CD4-positive, alpha-beta T cell treated with Interleukin-17A for 4 hours (primary cell): ENCODE measurements around the gene KIF26B.

Experiments used
- DNase-seq: peaks from one replicate; pipeline ENCODE4 v3.0.0-alpha.2; 2020; ENCODE audit warnings: mixed read lengths

KIF26B gene

DNA sequence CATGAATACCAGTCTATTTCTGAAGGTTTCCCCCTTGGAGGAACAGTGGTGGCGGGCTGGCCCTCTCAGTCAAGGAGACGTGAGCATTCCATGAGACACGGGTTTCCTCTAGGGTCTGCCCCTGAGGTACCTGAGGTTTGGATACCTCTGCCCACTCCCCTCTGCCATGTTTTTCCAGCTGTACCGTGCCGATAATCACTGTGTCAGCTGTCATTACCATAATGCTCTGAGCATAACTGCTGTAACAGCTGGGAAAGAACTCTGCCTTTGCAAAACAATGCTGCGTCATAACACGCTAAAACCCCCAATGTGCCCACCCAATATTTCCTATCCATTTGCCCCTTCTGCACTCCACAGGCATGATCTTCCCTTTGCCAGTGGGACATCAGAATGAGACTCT lies 425.1 kb downstream of the KIF26B start:
- DNase-seq: no peak

DNA sequence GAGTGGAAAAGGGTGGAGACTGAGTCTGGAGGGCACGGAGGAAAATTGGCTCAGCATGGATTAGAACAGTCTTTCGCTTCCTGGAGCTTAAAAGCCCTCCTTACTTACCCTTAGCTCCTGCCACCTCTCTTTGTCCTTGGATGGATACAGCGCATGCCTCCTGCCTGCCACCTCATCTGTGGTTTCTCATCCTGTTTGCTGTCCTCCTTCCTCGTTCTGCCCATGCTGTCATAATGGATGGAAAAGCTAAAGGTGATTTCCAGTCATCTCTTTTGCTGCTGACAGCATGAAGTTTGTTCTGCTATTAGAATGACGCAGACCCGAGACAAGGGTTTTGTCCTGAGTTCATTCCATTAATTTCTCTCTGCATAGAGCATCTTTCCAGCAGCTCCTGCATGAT lies 425.9 kb downstream of the KIF26B start:
- DNase-seq: no peak

DNA sequence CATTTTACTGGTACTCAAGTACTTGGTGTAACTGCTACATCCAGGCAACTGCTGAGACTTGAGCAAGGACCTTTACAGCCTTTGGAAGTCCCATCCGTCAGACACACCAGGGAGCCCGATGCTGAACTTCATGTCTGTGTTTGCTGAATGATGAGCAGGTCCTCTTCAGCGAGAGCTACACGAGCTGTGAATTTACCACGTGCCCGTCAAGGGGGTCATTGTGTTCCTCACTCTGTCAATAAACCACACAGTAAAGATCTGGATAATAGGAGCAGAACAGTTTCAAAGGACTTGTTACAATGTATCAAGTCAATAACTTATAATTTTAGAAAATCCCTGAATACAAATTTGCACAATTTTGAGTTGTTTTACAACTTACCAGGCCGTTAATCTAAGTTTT lies 427.2 kb downstream of the KIF26B start:
- DNase-seq: no peak

DNA sequence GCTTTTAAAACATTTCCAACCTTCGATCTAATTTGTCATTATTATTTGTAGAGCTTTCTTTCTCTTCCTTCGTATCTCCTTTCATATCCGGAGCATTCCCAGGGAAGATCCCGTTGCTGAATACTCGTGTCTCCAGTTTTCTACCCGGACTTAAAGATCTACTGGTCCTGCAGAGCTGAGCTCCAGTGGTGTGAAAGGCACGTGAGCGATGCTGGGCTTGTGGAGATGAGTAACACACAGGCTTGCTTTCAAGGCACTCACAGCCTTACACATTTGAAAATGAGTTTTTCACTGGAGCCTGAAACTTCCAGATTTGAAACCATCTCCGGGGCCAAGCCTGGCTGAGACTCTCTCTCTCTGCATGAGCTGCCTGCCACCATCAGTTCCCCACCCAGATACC lies 428.3 kb downstream of the KIF26B start:
- no peak for DNase-seq

DNA sequence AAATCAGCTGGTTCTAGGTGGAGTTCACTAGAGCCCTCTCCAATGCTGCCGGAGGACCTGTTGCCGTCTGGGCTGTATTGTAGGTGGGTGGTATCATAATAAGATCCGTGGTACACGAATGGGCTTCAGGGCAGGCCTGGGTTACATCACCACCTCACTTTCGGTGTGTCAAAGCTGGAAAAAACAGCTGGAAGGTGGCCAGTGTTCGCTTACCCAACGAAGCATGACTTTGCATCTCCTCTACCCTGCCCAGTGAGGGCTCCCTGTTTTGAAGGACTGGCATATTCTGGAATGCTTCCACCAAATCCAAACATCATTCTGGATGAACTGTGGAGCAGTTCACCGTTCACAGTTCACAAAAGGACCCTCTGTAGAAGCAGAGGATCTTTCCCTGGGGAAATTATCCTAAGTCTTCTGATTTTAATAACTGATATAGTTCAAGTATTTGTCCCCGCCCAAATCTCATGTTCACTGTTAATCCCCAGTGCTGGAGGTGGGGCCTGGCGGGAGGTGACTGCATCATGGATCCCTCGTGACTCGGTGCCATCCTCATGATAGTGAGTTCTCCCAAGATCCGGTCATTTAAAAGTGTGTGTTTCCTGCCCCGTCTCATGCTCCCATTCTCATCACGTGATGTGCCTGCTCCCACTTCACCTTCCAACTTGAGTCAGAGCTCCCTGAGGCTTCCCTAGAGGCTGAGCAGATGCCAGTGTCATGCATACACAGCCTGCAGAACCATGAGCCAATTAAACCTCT lies 429.0 kb downstream of the KIF26B start:
- no peak for DNase-seq

DNA sequence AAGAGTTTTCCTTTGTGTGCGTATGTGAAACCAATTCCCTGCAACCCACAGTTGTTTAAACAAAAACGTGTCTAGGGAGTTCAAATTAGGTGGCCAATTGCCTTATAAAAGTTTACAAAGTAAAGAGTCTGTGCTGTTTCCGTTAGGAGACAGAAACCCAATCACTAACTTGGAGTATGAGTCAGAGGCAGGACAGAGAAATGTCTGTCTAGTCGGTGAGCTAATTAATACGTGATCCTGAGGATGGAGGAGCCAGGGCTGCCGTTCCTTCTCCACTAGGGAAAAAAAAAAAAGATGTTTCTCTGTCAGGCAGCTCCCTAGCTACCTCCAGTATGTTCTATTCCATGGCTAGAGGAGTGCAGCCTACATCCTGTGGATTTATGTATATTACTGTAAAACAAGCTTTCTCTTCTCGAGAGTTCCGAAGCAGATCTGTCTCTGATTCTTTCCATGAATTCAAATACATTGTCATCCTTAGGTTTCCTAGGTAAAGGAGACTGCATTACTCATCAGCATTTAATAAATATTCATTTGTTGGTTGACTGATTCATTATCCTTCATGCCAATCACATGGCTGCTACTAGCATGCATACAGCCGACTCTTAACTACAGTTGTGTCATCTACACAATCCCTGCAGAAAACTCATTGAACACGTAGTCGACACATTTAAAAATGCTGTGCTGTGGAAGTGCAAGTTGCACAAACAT lies 430.6 kb downstream of the KIF26B start:
- DNase-seq: no peak

DNA sequence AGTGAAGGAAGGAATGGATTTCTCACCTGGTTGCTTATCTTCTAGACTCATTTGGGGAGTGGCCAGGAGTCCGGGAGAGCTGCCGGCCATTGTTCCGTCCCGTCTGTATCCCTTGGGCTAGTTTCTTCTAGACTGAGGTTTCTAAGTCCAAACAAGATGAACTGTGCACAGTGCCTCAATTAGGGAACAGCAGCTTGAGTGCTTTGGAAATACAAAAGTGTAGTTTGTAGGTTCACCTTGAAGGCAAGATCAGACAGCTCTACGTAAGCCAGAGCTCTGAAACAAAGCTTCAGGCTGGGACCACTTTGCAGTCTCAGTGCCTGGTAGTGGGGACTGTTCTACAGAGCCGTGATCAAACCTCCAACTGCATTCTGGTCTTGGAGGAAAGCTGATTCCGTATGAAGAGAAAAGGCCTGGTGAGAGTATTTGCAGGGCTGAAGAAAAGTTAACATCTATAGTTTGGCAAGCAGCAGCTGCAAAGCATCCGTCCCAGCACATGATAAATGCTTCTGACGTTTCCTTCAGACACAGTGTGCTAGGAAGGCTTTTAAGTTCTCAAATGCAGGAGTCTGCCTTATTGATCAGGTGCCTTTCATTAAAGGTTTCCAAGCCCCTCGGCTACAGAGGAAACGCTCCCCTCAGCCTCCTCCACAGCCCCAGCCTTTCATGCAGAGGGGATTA lies 432.8 kb downstream of the KIF26B start:
- no peak for DNase-seq

DNA sequence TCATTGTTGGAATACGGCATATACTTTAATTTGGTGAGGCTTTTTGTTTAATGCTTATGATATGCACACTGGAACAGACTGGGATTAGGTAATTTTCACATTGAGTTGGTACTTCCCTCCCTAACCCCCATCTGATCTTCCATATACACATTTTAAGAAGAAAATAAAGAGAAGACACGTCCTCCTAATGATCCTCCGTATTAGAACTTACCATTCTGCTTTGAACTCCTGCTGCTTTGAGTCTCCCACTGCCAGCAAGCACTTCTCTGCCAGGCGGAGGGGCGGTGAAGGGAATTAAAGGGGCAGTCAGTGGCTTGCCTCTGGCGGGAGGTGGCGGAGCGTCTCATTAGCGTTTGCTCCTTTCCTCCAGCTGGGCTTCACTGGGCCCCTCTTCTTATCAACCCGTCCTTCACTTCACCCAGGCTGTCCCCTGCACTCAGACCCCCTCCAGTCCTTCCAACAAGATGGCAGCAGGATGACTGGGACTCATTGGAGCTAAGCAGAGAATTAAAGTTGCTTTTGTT lies 433.4 kb downstream of the KIF26B start:
- DNase-seq: no peak

DNA sequence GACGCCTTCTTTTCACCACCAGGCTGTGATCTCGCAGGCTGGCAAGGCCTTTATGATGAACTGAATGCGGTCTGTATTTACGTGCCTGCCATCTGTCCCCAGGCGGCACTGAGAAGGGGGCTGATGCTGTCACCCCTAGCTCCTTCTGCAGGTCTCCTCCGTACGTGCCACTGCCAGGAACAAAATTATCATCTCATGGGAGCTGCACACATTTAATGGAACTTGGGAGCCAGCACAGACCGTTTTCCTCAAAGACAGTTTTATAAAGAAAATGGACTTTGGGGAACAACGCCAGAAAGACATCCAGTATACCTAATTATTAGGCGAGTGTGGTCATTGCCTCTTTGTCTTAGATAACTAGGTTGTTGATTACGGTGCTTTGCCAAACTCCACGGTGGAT lies 434.5 kb downstream of the KIF26B start:
- DNase-seq: no peak

DNA sequence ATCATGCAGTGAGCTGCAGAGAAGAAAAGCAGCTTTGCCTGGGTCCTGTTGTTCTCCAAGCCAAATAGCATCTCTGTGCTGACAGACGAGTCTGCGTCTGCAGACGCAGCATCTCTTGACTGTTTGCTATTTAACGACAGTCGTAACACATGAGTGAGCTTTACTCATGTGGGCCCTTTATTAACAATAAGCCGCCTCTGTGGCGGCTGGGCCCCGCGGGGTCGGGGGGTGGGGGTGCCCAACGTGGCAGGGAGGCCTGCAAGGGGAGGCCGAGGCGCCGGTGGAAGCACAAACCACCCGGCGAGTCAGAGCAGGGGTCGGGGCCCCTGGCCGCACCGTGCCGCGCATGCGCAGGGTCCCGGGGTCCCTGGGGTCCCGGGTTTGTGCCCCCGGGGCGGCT lies 435.1 kb downstream of the KIF26B start:
- no peak for DNase-seq

DNA sequence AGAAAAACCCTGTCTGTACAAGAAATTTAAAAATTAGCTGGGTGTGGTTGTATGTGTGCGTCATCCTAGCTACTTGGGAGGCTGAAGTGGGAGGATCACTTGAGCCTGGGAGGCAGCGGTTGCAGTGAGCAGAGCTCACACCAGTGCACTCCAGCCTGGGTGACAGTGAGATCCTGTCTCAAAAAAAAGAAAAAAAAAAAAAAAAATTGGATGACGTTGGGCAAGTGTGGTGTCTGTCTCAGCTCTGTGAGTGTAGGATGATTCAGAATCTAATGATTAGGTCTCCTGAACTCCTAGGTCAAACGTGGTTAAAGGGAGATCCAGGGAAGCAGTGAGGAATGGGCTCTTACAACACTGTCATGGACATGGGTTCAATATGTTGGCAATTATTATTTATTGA lies 435.9 kb downstream of the KIF26B start:
- no peak for DNase-seq

DNA sequence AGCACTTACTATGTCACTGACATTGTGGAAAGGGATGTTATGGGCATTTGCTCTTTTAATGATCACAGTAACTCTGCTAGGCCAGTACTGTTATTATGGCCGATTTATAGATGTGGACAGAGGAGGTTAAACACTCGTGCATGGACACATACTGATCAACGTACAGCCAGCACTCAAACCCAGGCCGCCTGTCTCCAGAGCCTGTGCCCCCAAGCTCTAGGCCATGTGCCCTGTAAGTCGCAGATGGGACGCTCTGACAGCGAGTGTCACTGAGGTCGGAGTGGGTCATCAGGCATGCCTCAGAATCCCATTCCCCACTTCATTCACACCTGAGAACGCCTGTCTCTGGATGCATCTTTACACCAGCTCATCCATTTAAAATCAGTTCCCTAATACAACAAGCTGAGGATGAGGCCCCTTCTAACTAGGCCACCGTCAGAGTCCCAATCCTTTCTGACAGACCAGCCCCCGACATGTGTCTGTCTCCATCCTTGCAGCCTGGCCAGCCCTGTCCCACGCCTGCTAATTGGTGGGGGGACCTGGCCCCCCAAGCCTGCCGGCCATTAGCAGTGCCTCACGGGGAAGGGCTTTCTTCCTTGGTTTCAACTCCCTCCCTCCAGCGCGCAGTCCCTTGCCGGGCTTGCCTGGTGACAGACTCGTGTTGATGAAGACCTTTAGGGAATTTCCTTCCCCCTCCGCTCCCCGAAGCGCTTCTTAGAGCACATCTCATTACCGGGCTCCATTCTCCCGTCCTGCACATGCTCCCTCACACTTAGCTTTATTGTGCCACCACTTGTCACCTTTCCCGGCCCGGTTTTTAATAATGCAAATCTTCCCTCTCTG lies 436.8 kb downstream of the KIF26B start:
- DNase-seq: no peak

DNA sequence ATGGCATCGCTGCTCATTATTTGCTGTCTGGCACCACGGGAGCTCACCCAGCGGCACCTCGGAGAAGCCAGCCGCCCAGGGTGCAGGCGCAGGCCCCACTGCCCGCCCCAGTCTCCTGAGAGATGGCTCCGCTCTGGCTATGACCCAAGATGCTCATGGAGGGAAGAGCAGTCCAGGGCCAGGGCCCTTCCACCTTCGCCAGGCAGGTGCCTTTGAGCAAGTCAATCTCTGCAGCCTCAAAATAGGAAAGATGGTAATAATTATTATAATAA lies 437.3 kb downstream of the KIF26B start:
- DNase-seq: no peak

DNA sequence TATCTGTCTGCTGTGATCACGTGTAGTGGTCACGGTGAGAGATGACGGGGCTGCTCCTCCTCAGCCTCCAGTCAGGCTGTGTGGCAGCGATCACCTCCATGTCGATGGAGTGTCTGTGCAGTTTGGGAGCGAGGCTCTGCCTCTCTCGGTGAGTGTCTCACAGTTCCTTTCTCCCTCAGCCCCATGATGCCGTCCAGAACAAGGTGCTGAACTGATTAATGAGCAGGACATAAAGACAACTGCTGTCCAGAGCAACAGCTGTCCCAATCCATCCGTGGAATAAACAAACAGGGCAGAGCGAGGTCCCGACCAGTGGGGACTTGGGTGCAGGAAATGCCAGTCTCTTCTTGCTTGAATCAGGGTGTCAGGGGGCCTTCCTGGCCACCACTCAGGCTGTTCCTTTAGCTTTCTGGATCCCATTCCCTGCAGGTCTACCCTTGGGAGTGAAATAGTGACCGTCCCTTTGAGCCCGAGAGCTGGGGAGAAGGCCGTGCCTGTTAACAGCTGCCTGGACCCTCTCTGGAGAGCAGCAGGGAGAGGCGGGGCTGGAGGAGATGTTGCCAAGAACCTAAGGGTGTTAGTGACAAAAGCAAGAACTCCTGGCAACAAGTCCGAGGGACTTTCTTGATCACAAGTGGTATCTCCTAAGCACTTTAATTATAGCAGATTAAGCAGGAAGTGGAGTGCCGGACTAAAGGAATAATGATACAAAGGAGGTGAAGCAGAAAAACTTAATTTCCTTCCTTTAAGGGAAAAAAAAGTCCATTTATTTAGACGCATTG lies 443.9 kb downstream of the KIF26B start:
- no peak for DNase-seq

DNA sequence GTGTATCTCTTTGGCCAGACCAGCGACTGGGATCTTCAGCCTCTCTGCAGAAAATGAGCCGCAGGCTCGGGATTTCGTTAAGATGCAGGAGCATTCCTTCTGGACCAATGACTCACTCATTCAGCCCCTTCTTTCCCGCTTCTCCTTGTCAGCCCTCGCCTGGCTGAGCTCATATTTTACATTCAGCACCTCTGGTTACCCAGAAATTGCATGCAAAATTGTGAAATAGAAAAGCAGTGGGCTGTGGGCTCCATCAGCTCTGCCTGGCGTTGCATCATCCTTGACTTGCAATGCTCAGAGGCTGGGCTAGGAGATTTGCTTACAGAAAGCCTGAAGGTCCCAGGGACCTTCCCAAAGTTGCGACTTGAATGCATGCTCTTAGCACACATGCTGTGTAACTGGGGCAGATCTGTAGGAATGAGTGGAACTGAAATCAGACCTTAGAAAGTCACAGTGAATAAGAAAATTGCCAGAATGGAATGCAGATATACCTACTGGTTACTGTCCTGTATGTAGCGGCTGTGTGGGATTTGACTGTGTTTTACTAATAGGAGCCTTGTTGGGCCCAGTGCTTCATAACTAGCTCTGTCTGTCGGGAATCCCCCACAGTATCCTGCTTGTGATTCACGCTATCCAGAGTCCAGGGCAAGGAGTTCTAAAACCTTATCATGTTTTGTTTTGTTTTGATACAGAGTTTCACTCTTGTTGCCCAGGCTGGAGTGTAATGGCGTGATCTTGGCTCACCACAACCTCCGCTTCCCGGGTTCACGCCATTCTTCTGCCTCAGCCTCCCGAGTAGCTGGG lies 444.8 kb downstream of the KIF26B start:
- no peak for DNase-seq

DNA sequence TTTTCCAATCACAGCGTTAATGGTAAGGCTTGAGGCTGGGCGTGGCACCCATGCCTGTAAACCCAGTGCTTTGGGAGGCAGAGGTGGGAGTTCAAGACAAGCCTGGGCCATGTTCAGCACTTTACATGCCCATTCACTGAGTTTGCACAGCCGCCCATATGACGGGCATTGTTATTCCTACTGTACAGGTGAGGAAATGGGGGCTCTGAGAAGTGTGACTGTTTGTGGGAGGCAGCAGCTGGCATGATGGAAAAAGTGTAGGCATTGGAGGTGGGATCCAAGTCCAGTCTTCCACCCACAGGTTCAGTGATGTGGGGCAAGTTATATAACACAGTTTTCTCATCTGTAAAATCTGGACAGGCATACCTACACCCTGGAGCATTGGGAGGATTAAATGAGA lies 445.9 kb downstream of the KIF26B start:
- DNase-seq: no peak

DNA sequence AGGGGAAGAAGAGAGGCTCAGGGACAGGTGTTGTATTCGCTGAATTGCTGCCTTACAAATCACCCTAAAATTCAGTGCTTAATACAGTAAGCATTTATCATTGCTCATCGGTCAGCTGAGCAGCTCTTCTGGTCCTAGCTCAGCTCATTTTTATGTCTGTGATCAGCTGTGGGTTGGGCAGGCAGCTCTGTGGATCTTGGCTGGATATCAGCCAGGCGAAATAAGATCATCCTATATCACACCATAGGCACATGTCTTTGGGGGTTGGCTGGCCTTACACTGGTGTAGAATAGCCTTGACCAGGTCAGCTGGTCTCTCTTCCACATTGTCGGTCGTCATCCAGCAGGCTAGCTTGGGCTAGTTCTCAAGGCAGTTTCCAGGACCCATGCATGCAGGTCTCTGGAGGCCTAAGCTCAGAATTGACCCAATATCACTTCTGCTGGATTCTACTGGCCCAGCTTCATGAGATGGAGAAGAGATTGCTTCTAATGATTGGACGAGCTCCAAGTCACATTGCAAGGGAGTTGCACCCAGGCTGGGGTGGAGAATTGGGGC lies 448.6 kb downstream of the KIF26B start:
- no peak for DNase-seq

DNA sequence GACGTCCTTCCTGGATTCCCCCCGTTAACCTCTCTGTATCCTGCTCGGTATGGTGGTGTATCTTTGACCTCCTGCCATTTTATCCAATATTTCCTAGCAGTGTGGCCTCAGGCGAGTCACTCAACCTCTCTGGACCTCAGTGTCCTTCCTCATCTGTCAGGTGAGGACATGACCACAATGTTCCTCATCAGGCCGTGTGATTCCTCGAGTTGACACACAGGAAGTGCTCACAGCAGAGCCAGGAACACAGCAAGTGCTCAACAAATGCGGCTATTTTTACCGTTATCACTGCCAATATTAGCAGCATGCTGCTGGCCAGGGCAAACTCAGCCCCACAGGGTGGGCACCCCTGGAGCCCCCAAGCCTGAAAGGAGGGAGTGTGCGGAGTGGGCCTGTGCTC lies 450.2 kb downstream of the KIF26B start:
- no peak for DNase-seq

DNA sequence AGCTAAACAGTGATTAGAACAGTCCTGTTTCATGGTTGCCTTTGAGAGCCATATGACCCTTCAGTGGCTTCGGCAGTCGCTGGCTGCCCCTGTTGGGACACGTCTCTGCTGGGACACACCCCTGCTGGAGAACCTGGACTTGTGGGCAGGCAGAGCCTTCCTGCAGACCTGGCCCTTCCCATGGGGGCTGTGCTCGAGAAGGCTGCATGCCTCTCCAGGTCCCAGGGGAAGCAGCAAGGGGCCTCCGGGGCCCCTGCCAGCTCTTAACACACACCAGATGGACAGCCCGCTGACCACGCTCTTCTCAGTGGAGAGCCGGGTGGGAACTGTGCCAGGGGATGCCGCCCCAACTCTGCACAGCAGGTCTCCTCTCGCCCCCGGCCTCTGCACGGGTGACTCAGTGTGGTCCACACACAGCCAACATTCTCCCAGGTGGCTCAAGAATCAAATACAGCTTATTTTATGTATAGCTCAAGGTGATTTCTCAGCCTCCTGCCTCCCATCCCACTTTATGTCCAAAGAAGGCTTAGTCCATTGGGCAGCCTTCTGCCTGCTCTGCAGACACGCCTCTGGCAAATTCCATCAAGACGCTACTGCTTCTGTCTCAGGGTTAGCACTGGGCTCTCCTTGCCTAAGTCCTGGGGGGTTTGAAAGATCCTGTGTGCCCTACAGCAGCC lies 450.8 kb downstream of the KIF26B start:
- no peak for DNase-seq

DNA sequence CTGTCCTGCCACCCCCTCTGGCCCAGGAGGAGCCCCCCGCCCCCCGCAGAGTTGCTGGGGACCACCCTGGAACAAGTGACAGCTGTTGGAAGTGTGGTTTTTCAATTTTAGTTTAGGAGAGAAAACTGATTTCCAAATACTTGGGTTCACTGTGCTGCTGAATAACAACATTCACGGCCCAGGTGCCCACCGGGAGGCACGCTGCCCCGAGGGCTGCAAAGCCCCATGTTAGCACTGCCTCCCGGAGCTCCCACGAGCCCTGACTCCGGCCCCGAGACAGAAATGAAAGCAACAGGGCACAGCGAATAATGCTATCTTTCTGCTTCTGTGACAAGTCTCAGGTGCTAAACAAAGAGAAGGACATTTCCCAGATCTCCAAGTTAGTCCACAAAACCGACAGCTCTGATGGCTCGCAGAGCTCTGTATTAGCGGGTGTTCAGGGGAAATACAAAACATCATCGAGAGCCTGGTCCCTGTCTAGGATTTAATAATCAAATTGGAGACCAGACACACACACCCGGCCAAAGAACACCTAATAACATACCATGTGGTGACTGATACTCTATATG lies 451.5 kb downstream of the KIF26B start:
- DNase-seq: no peak
